Left lobe of liver (tissue), 2 donors: Measurements from ENCODE around the gene ZSWIM5. TPM values are rescaled to one million over a fixed set of nuclear protein-coding genes. Genes with fewer than 3 reads are reported as not detected.
A peak's percentile ranks its signal among the peaks of the same experiment; 100 is the strongest.
"Not testable (repeated sequence)": the region's sequence is repeated elsewhere in the genome, so short reads cannot be mapped to it uniquely, and the experiment has no call there.

Source experiments
- ATAC-seq: fragments of 200-7000 bp; cut with Tn5 transposase; one replicate; pipeline ENCODE4 v1.9.1; 2020; ENCODE audit warnings: mild to moderate bottlenecking, moderate library complexity
- DNase-seq: peaks from one replicate; pipeline ENCODE4 v3.0.0-alpha.2; 2020; ENCODE audit warnings: low spot score
- total RNA-seq: library from RNA; stranded (reverse); gene quantifications from one replicate; pipeline ENCODE4 v1.2.1, GENCODE V29; 2021
- donor health status: DM: no; HTN: no; CAD: no; lungs with moderate emphysema.
- donor health status: DM: no; HTN: yes; CAD: no.

Gene ZSWIM5
- total RNA-seq, 1 donor from 2014 or later: 0.33 TPM

- ATAC-seq (peak; percentile 25), DNase-seq (peak; percentile 48)
Observed at GRCh38 chr1:45205011-45205909, 1.1 kb downstream of the ZSWIM5 start.

- DNase-seq: no peak
- ATAC-seq: no peak
Observed at GRCh38 chr1:45200906-45201500, 5.4 kb downstream of the ZSWIM5 start.

- ATAC-seq (no peak), DNase-seq (no peak)
Observed at GRCh38 chr1:45200435-45200834, 6.0 kb downstream of the ZSWIM5 start.

- ATAC-seq (no peak), DNase-seq (no peak)
Observed at GRCh38 chr1:45198185-45198584, 8.2 kb downstream of the ZSWIM5 start.

GRCh38 chr1:45196863-45197262 is 9.5 kb downstream of the ZSWIM5 start:
- DNase-seq (no peak), ATAC-seq (no peak)

GRCh38 chr1:45191418-45191783 is 15.0 kb downstream of the ZSWIM5 start:
- no peak for DNase-seq
- ATAC-seq: no peak

- ATAC-seq: no peak
- no peak for DNase-seq
Observed at GRCh38 chr1:45187725-45188124, 18.7 kb downstream of the ZSWIM5 start.

GRCh38 chr1:45179918-45180519 is 26.4 kb downstream of the ZSWIM5 start:
- DNase-seq, ATAC-seq: not testable (repeated sequence)

GRCh38 chr1:45177452-45177851 is 29.0 kb downstream of the ZSWIM5 start:
- DNase-seq (no peak), ATAC-seq (no peak)

GRCh38 chr1:45172764-45173163 is 33.6 kb downstream of the ZSWIM5 start:
- ATAC-seq (no peak), DNase-seq (no peak)

- ATAC-seq: peak; percentile 85
- DNase-seq: peak; percentile 57
Observed at GRCh38 chr1:45172005-45172404, 34.4 kb downstream of the ZSWIM5 start.

GRCh38 chr1:45171575-45171974 is 34.8 kb downstream of the ZSWIM5 start:
- no peak for DNase-seq
- no peak for ATAC-seq

GRCh38 chr1:45170151-45170742 is 36.2 kb downstream of the ZSWIM5 start:
- no peak for ATAC-seq
- no peak for DNase-seq

- DNase-seq, ATAC-seq: not testable (repeated sequence)
Observed at GRCh38 chr1:45167947-45168346, 38.5 kb downstream of the ZSWIM5 start.

- DNase-seq, ATAC-seq: not testable (repeated sequence)
Observed at GRCh38 chr1:45164307-45164706, 42.1 kb downstream of the ZSWIM5 start.

GRCh38 chr1:45163111-45163510 is 43.3 kb downstream of the ZSWIM5 start:
- not testable (repeated sequence) for DNase-seq, ATAC-seq

GRCh38 chr1:45162041-45163035 is 44.1 kb downstream of the ZSWIM5 start:
- not testable (repeated sequence) for DNase-seq, ATAC-seq

GRCh38 chr1:45155957-45156356 is 50.4 kb downstream of the ZSWIM5 start:
- ATAC-seq: no peak

GRCh38 chr1:45155423-45155822 is 51.0 kb downstream of the ZSWIM5 start:
- no peak for ATAC-seq
- no peak for DNase-seq

More at GRCh38 chr1:45155957-45156356, 50.4 kb downstream of the ZSWIM5 start:
- DNase-seq: no peak

- DNase-seq (no peak), ATAC-seq (no peak)
Observed at GRCh38 chr1:45152126-45152525, 54.3 kb downstream of the ZSWIM5 start.
